GM21723 (cell line): ENCODE results near the gene SERPIND1.

Experiments
- ATAC-seq: cut with Tn5 transposase; IDR thresholded peaks from one replicate; pipeline ENCODE4 v1.9.1; 2021; ENCODE audit warnings: mild to moderate bottlenecking, moderate library complexity; ENCODE audit not compliant: unreplicated experiment

SERPIND1 gene

GRCh38 chr22:20771918-20772625, 1.8 kb upstream of the SERPIND1 start:
- ATAC-seq = no peak

DNA sequence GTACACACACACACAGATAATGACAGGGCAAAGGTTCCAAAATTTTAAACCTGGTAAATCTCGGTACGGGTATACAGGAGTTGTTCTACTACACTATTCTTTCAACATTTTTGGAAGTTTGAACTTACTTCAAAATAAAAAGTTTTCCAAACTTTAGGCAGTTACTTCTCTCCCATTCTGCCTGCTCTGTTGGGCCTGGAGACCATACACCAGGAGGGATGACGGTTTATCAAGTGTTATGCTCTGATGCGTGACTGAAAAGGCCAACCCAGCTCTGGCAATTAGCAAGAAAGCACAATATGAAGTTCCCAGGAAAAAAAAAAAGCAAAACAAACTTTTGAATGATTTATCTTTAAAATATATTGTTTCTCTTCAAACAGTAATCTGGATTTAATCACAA, 969 bp downstream of the SERPIND1 start:
- ATAC-seq = no peak

- ATAC-seq = no peak
Measured at GRCh38 chr22:20775342-20775895, 1.5 kb downstream of the SERPIND1 start.

DNA sequence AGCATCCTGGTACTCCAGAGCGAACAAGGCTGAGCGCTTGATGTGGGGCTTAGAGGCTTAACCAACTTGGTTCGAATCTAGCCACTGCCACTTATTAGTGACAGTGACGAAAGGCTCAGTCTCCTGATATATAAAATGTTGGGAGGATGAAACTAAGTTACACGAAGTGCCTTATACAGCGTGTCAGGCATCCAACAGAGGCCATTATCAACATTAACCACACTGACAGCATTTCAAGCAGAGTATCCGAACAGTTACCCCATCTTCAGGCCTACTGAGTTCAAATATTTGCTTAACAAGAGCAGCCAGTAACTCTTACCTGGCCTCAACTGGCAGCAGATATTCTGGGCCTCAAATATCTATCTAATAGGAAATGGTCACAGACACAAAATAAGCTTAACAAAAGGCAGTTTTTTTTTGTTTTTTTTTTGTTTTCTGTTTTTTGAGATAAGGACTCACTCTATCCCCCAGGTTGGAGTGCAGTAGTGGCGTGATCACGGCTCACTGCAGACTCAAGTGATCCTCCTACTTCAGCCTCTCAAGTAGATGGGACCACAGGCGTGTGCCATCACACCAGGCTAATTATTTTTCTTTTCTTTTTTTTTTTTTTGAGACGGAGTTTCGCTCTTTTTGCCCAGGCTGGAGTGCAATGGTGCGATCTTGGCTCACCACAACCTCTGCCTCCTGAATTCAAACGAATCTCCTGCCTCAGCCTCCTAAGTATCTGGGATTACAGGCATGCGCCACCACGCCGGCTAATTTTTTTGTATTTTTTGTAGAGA, 2.9 kb downstream of the SERPIND1 start:
- ATAC-seq = no peak

GRCh38 chr22:20777420-20778177, 3.7 kb downstream of the SERPIND1 start:
- ATAC-seq = no peak

DNA sequence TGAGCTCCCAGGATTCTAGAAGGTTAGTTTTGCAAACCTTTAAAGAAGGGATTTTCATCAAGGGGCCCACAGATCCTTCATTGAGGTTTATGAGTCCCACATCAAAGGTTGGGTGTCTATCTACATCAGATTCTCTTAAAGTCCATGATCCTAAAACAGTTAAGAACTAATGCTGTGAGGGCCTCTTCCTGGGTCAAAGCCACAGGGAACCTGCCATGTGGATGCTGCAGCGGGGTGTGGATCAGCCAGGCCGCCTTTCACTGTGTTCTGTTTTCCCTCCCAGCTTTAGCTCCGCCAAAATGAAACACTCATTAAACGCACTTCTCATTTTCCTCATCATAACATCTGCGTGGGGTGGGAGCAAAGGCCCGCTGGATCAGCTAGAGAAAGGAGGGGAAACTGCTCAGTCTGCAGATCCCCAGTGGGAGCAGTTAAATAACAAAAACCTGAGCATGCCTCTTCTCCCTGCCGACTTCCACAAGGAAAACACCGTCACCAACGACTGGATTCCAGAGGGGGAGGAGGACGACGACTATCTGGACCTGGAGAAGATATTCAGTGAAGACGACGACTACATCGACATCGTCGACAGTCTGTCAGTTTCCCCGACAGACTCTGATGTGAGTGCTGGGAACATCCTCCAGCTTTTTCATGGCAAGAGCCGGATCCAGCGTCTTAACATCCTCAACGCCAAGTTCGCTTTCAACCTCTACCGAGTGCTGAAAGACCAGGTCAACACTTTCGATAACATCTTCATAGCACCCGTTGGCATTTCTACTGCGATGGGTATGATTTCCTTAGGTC, 5.3 kb downstream of the SERPIND1 start:
- no peak for ATAC-seq

GRCh38 chr22:20779818-20780158, 5.9 kb downstream of the SERPIND1 start:
- no peak for ATAC-seq

DNA sequence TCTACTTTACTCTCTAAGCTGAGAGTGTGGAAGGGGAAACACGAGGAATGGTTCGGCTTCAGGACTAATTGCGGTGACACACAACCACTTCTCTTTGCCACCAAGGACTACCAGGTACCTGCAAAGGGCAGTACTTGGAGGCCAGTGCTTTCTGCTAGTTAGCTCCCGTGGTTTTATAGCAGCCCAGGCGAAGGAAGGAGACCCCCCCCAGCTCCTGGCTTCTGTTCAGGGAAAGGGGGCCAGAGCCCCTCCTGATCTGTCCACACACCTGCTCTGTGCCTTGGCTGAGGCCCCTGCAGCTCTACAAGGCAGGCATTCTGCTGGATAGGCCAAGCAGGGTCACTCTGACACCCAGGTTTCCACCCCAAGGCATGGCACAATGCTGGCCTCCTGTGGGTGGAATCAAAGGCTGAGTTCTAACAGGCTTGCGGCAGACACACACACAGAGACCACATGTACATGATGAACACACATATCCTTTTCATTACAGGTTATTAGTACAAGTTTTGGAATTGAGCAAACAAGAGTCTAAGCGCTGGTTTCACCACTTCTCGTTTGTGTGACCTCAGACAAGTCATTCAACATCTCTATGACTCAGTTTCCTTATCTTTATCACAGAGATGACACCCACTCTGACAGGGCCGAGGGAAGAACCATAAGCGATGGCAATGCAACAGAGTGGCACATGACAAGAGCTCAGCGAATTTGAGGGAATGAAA, 7.5 kb downstream of the SERPIND1 start:
- ATAC-seq = no peak

DNA sequence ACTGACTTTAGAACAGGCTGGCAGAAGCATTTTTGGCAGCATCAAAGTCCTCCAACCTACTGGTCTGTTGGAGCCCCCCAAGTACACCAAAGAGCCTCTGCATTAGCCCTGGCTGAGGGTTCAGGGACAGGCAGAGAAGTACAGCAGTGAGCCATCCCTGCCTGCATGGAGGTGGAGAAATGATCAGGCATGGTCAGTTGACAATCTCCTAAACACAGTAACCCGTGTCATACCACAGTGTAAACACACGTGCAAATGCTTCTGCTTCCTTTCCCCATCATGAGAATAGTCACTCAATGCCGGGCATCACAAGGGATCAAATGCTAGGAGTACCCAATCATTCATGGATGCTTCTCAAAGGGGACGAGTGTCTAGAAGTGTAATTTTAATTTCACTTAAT, 8.2 kb downstream of the SERPIND1 start:
- ATAC-seq = no peak

GRCh38 chr22:20782596-20783299, 8.8 kb downstream of the SERPIND1 start:
- ATAC-seq = no peak

DNA sequence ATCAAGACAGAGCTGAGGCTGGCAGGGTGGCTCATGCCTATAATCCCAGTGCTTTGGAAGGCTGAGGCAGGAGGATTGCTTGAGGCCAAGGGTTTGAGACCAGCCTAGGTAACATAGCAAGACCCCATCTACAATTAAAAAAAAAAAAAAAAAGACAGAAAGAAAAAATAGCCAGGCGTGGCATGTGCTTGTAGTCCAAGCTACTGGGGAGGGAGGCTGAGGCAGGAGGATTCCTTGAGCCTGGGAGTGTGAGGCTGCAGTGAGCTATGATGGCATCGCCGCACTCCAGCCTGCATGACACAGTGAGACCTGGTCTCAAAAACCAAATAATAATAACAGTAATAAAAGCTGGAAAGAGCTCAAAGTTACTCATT, 9.4 kb downstream of the SERPIND1 start:
- ATAC-seq = no peak

- no peak for ATAC-seq
Measured at GRCh38 chr22:20783844-20784723, 10.2 kb downstream of the SERPIND1 start.

GRCh38 chr22:20785415-20785814, 11.5 kb downstream of the SERPIND1 start:
- ATAC-seq = no peak

DNA sequence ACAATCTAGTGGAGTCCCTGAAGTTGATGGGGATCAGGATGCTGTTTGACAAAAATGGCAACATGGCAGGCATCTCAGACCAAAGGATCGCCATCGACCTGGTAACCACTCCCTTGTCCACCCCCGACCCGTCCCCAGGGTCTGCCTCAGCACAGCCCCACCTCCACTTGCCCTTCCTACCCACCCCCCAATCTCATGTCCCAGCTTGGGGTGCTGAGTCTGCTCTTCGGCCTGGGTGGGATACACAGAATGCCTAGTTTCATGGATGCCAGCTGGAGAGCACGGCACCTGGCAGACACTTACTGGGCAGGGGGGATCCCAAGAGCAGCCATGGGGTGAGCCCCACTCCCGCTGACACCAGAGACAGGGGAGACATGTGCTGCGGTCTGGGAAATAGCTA, 12.1 kb downstream of the SERPIND1 start:
- no peak for ATAC-seq

DNA sequence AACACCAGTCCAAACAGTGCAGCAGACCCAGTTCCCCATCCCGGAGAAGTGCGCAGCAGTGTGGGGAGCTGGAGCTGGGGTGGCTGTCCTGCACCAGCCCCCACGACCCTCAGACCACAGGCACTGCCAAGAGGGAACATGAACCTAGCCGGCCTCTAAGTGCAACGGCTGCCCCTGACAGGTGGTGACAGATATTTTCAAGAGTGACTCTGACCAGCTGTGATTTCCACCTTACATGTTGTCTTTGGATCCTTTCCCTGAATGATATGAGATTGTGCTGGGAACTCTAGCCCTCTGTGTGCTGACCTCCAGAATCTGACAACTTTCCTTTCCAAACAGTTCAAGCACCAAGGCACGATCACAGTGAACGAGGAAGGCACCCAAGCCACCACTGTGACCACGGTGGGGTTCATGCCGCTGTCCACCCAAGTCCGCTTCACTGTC, 12.6 kb downstream of the SERPIND1 start:
- ATAC-seq = no peak

- ATAC-seq = no peak
Measured at GRCh38 chr22:20787223-20787622, 13.3 kb downstream of the SERPIND1 start.

DNA sequence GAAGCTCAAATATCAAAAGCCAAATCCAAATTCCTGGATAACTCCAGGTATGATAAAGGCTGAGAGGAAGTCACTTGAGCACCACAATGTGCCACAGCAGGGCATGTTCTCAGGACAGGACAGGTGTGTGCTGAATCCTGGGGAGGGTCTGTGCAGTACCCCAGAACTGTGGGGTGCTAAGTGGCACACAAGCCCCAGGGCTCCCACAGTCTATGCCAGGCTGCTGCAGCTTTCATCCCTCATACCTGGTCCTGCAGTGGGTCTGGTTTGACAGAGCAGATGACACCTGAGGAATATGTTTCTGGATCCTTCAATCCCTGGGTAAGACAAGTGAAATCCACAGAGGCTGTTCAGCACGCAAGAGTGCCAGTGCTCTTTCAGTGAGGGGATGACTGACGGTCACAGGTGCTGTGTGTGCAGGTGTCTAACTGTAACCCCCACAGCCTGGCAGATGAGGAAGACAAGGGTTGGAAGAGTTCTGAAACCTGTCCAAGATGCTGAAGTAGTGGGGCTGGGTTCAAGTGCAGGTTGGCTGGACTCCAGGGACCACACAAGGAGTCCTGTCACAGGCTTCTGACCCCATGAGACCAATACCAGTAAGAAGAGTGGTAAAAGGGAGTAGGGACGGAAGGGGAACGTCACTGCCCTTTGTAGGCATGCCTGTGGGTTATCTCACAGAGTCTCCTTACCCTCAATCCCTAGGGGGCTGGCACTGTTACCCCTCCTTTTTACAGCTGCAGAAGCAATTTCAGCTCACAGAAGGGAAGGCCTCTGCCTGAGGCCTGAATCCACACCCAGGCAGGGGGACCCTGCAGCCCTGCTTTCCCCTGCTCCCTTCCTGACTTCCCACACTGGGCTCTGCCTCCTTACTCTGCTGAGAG, 14.1 kb downstream of the SERPIND1 start:
- no peak for ATAC-seq
